Heart right ventricle (tissue), 16 donors: Measurements from ENCODE around the gene EFNA1. TPM values are rescaled to one million over a fixed set of nuclear protein-coding genes. Genes with fewer than 3 reads are reported as not detected.
"Not testable (repeated sequence)": the region's sequence is repeated elsewhere in the genome, so short reads cannot be mapped to it uniquely, and the experiment has no call there.

Experiments
- ATAC-seq, 8 donors: fragments of 200-7000 bp; cut with Tn5 transposase; one replicate each; pipeline ENCODE4 v1.9.1; 2020; ENCODE audit warnings: mild to moderate bottlenecking in 8 of 8, moderate library complexity in 8 of 8, moderate number of reproducible peaks in 1 of 8
- DNase-seq, 2 donors: peaks; one replicate each; pipeline ENCODE4 v3.0.0-alpha.2; 2020
- H3K27ac ChIP-seq, 10 donors: fragments of 200-600 bp; sonication (generic) in 2 of 10; one replicate each; pipeline versions ENCODE4 v1.5.0 to v1.8.0; 2020 to 2022; ENCODE audit warnings: mild to moderate bottlenecking in 3 of 10
- H3K27me3 ChIP-seq, 7 donors: fragments of 200-600 bp; one replicate each; pipeline ENCODE4 v1.8.0; 2021 to 2022; ENCODE audit warnings: mild to moderate bottlenecking in 2 of 7
- H3K36me3 ChIP-seq, 9 donors: fragments of 200-600 bp; sonication (generic) in 1 of 9; one replicate each; pipeline versions ENCODE4 v1.5.0 to v1.8.0; 2020 to 2022; ENCODE audit warnings: mild to moderate bottlenecking in 2 of 9
- H3K4me1 ChIP-seq, 9 donors: fragments of 200-600 bp; sonication (generic) in 1 of 9; one replicate each; pipeline versions ENCODE4 v1.5.0 to v1.8.0; 2020 to 2022; ENCODE audit warnings: mild to moderate bottlenecking in 4 of 9
- H3K4me3 ChIP-seq, 10 donors: fragments of 200-600 bp; sonication (generic) in 2 of 10; one replicate each; pipeline versions ENCODE4 v1.5.0 to v1.8.0; 2020 to 2022; ENCODE audit warnings: mild to moderate bottlenecking in 7 of 10, moderate library complexity in 2 of 10
- H3K9me3 ChIP-seq, 11 donors: fragments of 200-600 bp in 10 of 11; sonication (generic) in 2 of 11; one replicate each; pipeline versions ENCODE4 v1.5.0 to v1.8.0; 2013 to 2022; ENCODE audit warnings: mild to moderate bottlenecking in 2 of 11, control low read depth in 1 of 11, moderate library complexity in 1 of 11
- WGBS, 2 donors: extraction: QIAGEN DNeasy Blood & Tissue Kit; methylation state at CpG; one replicate each; pipeline ENCODE4 v1.1.7; 2013; ENCODE audit warnings: inconsistent platforms in 1 of 2; 5-methylcytosine and 5-hydroxymethylcytosine counted together
- intact Hi-C, 10 donors: fragments of 100-400 bp; cut with DNase I; formaldehyde crosslinking; loops; one replicate each; pipeline versions ENCODE4 v1.11.1 to v1.14.2; 2022
- polyA plus RNA-seq, 2 donors: library from polyadenylated mRNA; stranded (reverse); fragments of 200-250 nt; gene quantifications; one replicate each; pipeline ENCODE4 v1.2.3, GENCODE V29; 2013
- total RNA-seq, 10 donors: library from RNA; stranded (reverse); fragmentation: NEBNext Ultra II Directional in 3 of 10; extraction: Animal tissue kit (Norgen Biotek cat#: 25700) in 3 of 10; gene quantifications; one replicate each; pipeline versions ENCODE4 v1.2.1 to v1.2.4, GENCODE V29; 2021 to 2023
- TF ChIP-seq, protein P1 (sequence below), 9 donors: fragments of 200-600 bp; sonication (generic) in 2 of 9; IDR thresholded peaks; one replicate each; pipeline versions ENCODE4 v1.5.0 to v1.8.0; 2021 to 2022; ENCODE audit warnings: antibody characterized with exemption in 9 of 9, mild to moderate bottlenecking in 5 of 9, moderate library complexity in 1 of 9
- donor health status: Arrhythmogenic right ventricular cardiomyopathy.
- donor health status: ischemic (EF 13 %, LVEDD 7.1; RV severe dilation, severe dysfunction).
- donor health status: healthy with polysubstance abuse.
- donor health status: DM: no; HTN: yes; CAD: no.
- donor health status: DM: no; HTN: no; CAD: no.
- donor health status: ischemic (EF 25% LVEDD 6.9; RV normal size, moderate dysfunction).
- donor health status: ischemic (EF 25% LVEDD 5.7; RV mildly dilated, moderate dysfunction).
- donor health status: healthy.
- donor health status: DM: yes; HTN: yes; CAD: no.
- donor health status: Ischemic cardiomyopathy.
- donor health status: ischemic (EF 35%, LVEDD 5.7; RV mildly dilated, moderate dysfunction).
- donor health status: nonischemic (EF 11% LVEDD 7.7; RV severe dilation, severe dysfunction).
- donor health status: DM: yes; HTN: yes; CAD: no.
- donor health status: PGD.
- donor health status: ischemic (EF 29% LVEDD 5.4; RV normal size, mild dysfunction).
- donor health status: nonischemic (EF 23%, LVEDD 6.1; RV moderate dilation, normal function).

The EFNA1 gene
- total and polyA plus RNA-seq, 12 donors, result 28.9 to 104 (median 37.2) TPM

DNA sequence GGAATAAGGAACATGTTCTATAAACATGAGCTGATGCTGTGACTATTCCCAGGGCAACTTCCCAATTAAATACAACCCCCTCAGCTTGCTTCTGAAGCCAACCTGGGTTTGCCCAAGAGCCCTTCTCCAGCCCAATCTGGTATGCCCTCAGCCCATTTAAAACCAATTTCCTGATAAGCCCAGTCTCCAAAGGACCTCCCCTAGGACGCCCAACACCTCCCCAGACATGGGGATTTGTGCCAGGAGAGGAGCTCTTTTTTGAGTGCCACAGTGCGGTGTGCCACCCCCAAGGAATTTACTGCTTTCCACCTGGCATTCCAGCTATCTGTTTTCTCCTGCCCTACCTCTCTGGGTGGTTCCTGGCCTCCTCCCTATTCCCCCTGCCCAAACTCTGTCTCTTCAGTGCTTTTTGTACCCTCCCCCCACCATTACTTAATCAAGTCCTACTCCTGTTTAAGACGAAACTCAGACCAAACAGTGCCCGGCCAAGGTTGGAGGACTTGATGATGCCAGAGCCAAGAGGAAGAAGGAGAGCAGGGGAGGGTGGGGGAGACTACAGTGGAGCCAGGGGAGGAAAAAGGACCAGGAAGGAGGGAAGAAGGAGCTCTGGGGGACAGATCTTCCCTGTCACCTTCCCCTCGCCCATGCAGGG, 11.4 kb upstream of the EFNA1 start:
- no peak for DNase-seq
- 78% methylated on average over 5 of the region's 5 CpGs for WGBS, 2 donors
- intact Hi-C loops, result no loop called here
- H3K36me3 ChIP-seq, result no peaks in the 10 kb centered on the region
- no peaks in the 10 kb centered on the region for H3K4me1 ChIP-seq
- TF ChIP-seq, protein P1, sequence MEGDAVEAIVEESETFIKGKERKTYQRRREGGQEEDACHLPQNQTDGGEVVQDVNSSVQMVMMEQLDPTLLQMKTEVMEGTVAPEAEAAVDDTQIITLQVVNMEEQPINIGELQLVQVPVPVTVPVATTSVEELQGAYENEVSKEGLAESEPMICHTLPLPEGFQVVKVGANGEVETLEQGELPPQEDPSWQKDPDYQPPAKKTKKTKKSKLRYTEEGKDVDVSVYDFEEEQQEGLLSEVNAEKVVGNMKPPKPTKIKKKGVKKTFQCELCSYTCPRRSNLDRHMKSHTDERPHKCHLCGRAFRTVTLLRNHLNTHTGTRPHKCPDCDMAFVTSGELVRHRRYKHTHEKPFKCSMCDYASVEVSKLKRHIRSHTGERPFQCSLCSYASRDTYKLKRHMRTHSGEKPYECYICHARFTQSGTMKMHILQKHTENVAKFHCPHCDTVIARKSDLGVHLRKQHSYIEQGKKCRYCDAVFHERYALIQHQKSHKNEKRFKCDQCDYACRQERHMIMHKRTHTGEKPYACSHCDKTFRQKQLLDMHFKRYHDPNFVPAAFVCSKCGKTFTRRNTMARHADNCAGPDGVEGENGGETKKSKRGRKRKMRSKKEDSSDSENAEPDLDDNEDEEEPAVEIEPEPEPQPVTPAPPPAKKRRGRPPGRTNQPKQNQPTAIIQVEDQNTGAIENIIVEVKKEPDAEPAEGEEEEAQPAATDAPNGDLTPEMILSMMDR (IDR thresholded peaks at IDR 0.05), result no peak
- ATAC-seq, result no peak
- peaks cover 0 to 4% (median 0%) of the 10 kb centered on the region in 7 donors for H3K27me3 ChIP-seq
- H3K4me3 ChIP-seq, result no peak overlapping the region
- H3K9me3 ChIP-seq, result no peaks in the 10 kb centered on the region
- H3K27ac ChIP-seq, result no peak overlapping the region

- intact Hi-C loops, result no loop called here
- DNase-seq, result no peak
These were observed 10.1 kb upstream of the EFNA1 start for GRCh38 chr1:155117610-155118009.

DNA sequence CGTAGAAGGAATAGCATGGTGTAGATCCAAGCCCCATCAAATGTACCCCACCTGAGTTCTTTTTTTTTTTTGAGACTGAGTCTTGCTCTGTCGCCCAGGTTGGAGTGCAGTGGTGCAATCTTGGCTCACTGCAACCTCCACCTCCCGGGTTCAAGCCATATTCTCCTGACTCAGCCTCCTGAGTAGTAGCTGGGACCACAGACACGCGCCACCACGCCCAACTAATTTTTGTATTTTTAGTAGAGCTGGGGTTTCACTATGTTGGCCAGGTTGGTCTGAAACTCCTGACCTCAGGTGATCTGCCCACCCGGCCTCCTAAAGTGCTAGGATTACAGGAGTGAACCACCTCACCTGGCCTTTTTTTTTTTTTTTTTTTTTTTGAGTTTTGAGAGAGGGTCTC, 9.6 kb upstream of the EFNA1 start:
- 88 to 91% methylated on average over 7 of the region's 7 CpGs for WGBS, 2 donors
- H3K27me3 ChIP-seq, intact Hi-C loops: not testable (repeated sequence)

More at GRCh38 chr1:155117610-155118009, 10.1 kb upstream of the EFNA1 start:
- 66 to 74% methylated on average over 4 of the region's 4 CpGs for WGBS, 2 donors
- no peak overlapping the region for H3K27ac ChIP-seq
- no peaks in the 10 kb centered on the region for H3K9me3 ChIP-seq
- peaks cover 0 to 4% (median 0%) of the 10 kb centered on the region in 7 donors for H3K27me3 ChIP-seq
- no peak overlapping the region for H3K4me3 ChIP-seq
- no peaks in the 10 kb centered on the region for H3K4me1 ChIP-seq
- no peaks in the 10 kb centered on the region for H3K36me3 ChIP-seq
- ATAC-seq, result no peak
- TF ChIP-seq, protein P1 (IDR thresholded peaks at IDR 0.05), result no peak

GRCh38 chr1:155120253-155120652, 7.4 kb upstream of the EFNA1 start:
- H3K27me3 ChIP-seq, result peaks cover 0 to 6% (median 0%) of the 10 kb centered on the region in 7 donors

More for the DNA sequence above, 9.6 kb upstream of the EFNA1 start:
- not testable (repeated sequence) for H3K27ac ChIP-seq, DNase-seq, H3K9me3 ChIP-seq, ATAC-seq, H3K36me3 ChIP-seq, H3K4me1 ChIP-seq, H3K4me3 ChIP-seq

More at GRCh38 chr1:155120253-155120652, 7.4 kb upstream of the EFNA1 start:
- intact Hi-C loops, result no loop called here
- Histone ChIP-seq H3K9me3 (no peaks in the 10 kb centered on the region), H3K36me3 (no peaks in the 10 kb centered on the region), H3K4me3 (no peak overlapping the region), H3K27ac (no peak overlapping the region), H3K4me1 (peaks cover 0 to 15% (median 6%) of the 10 kb centered on the region in 9 donors)
- DNase-seq (no peak), ATAC-seq (no peak)
- TF ChIP-seq, protein P1 (IDR thresholded peaks at IDR 0.05), result no peak
- WGBS, 2 donors, result 60 to 62% methylated on average over 6 of the region's 6 CpGs
